HEK293 (cell line): Measurements from ENCODE around the gene CRABP2.

ENCODE experiments used
- CTCF ChIA-PET: fragments of 350-600 bp; formaldehyde crosslinking; extraction: SDS; loops from one replicate; lab custom pipeline; 2021; ENCODE audit warnings: antibody characterized with exemption; lab: Yijun Ruan, JAX
- POLR2A ChIA-PET: fragments of 300-600 bp; formaldehyde crosslinking; extraction: SDS; loops from one replicate; lab custom pipeline; 2020; ENCODE audit warnings: antibody characterized with exemption, inconsistent platforms; lab: Yijun Ruan, JAX
- H3K27ac ChIP-seq: fragments of 200-500 bp; sonication (Bioruptor generic); 2 replicates; pipeline ENCODE4 v1.5.1; 2014; ENCODE audit warnings: low read depth, low read length, control low read depth, inconsistent platforms; ENCODE audit errors: extremely low read depth
- H3K36me3 ChIP-seq, 2 experiments: fragments of 200-500 bp in 1 of 2; sonication (Bioruptor generic) in 1 of 2; 1 replicate in 1 of 2; 2 replicates in 1 of 2; pipeline ENCODE4 v1.5.1; 2014 to 2017; ENCODE audit warnings: inconsistent platforms in 2 of 2, low read length in 2 of 2; ENCODE audit not compliant: control insufficient read depth in 2 of 2, insufficient read depth in 1 of 2
- H3K4me1 ChIP-seq: fragments of 200-500 bp; sonication (Bioruptor generic); 2 replicates; pipeline ENCODE4 v1.5.1; 2014; ENCODE audit warnings: mild to moderate bottlenecking, low read length, inconsistent platforms; ENCODE audit not compliant: control insufficient read depth, insufficient read depth
- H3K4me3 ChIP-seq: 2 replicates; pipeline ENCODE4 v1.5.1; 2011; ENCODE audit warnings: low read depth, mild to moderate bottlenecking, control low read depth, low read length, moderate library complexity
- H3K9me3 ChIP-seq: fragments of 200-500 bp; sonication (Bioruptor generic); 2 replicates; pipeline ENCODE4 v1.5.1; 2014; ENCODE audit warnings: low read depth, low read length, inconsistent platforms; ENCODE audit not compliant: control insufficient read depth, insufficient read depth
- EGR2 ChIP-seq: fragments of 450-650 bp; formaldehyde crosslinking; IDR thresholded peaks from 2 replicates; pipeline ENCODE4 v1.5.1; 2016; ENCODE audit warnings: low read depth, missing biosample characterization, missing genetic modification characterization
- GLI4 ChIP-seq: fragments of 450-650 bp; formaldehyde crosslinking; IDR thresholded peaks from 2 replicates; pipeline ENCODE4 v1.5.1; 2016; ENCODE audit warnings: missing biosample characterization, missing genetic modification characterization
- HOXC10 ChIP-seq: sonication (generic); formaldehyde crosslinking; IDR thresholded peaks from 2 replicates; pipeline ENCODE4 v1.8.1; 2023; ENCODE audit warnings: mild to moderate bottlenecking, missing genetic modification reagents
- HOXD13 ChIP-seq: sonication (generic); formaldehyde crosslinking; IDR thresholded peaks from 2 replicates; pipeline ENCODE4 v1.8.0; 2022; ENCODE audit warnings: missing genetic modification reagents, borderline replicate concordance
- OSR2 ChIP-seq: fragments of 450-650 bp; formaldehyde crosslinking; IDR thresholded peaks from 2 replicates; pipeline ENCODE4 v1.5.1; 2016; ENCODE audit warnings: missing biosample characterization, missing genetic modification characterization
- SCRT1 ChIP-seq: fragments of 450-650 bp; formaldehyde crosslinking; IDR thresholded peaks from 2 replicates; pipeline ENCODE4 v1.5.1; 2016; ENCODE audit warnings: missing biosample characterization, missing genetic modification characterization, borderline replicate concordance
- SP7 ChIP-seq: fragments of 450-650 bp; formaldehyde crosslinking; IDR thresholded peaks from 2 replicates; pipeline ENCODE4 v1.5.1; 2016; ENCODE audit warnings: missing biosample characterization, missing genetic modification characterization
- YY2 ChIP-seq: fragments of 450-650 bp; formaldehyde crosslinking; IDR thresholded peaks from 2 replicates; pipeline ENCODE4 v1.5.1; 2016; ENCODE audit warnings: missing biosample characterization, missing genetic modification characterization
- ZNF112 ChIP-seq: fragments of 450-650 bp; formaldehyde crosslinking; IDR thresholded peaks from 2 replicates; pipeline ENCODE4 v1.5.0; 2017; ENCODE audit warnings: missing biosample characterization, missing genetic modification characterization
- ZNF121 ChIP-seq: fragments of 450-650 bp; formaldehyde crosslinking; IDR thresholded peaks from 2 replicates; pipeline ENCODE4 v1.5.1; 2016; ENCODE audit warnings: missing biosample characterization, missing genetic modification characterization
- ZNF138 ChIP-seq: fragments of 450-650 bp; formaldehyde crosslinking; IDR thresholded peaks from 2 replicates; pipeline ENCODE4 v1.5.1; 2016; ENCODE audit warnings: missing biosample characterization, missing genetic modification characterization, borderline replicate concordance
- ZNF223 ChIP-seq: fragments of 450-650 bp; formaldehyde crosslinking; IDR thresholded peaks from 2 replicates; pipeline ENCODE4 v1.5.1; 2016; ENCODE audit warnings: missing biosample characterization, missing genetic modification characterization
- ZNF37A ChIP-seq: fragments of 450-650 bp; IDR thresholded peaks from 2 replicates; pipeline ENCODE4 v1.5.1; 2018; ENCODE audit warnings: missing biosample characterization, missing genetic modification characterization
- ZNF404 ChIP-seq: fragments of 450-650 bp; formaldehyde crosslinking; IDR thresholded peaks from 2 replicates; pipeline ENCODE4 v1.5.1; 2017; ENCODE audit warnings: missing biosample characterization, missing genetic modification characterization
- ZNF473 ChIP-seq: fragments of 450-650 bp; formaldehyde crosslinking; IDR thresholded peaks from 2 replicates; pipeline ENCODE4 v1.5.1; 2017; ENCODE audit warnings: missing biosample characterization, missing genetic modification characterization
- ZNF513 ChIP-seq: fragments of 450-650 bp; IDR thresholded peaks from 2 replicates; pipeline ENCODE4 v1.5.1; 2018; ENCODE audit warnings: missing biosample characterization, missing genetic modification characterization
- ZNF677 ChIP-seq: fragments of 450-650 bp; IDR thresholded peaks from 2 replicates; pipeline ENCODE4 v1.5.0; 2018; ENCODE audit warnings: missing biosample characterization, mild to moderate bottlenecking, missing genetic modification characterization, moderate library complexity
- ZNF707 ChIP-seq: fragments of 450-650 bp; formaldehyde crosslinking; IDR thresholded peaks from 2 replicates; pipeline ENCODE4 v1.5.1; 2016; ENCODE audit warnings: missing biosample characterization, missing genetic modification characterization
- ZNF768 ChIP-seq: fragments of 450-650 bp; formaldehyde crosslinking; IDR thresholded peaks from 2 replicates; pipeline ENCODE4 v1.5.1; 2018; ENCODE audit warnings: missing biosample characterization, mild to moderate bottlenecking, missing genetic modification characterization
- TF ChIP-seq, protein P1 (sequence below): fragments of 450-650 bp; formaldehyde crosslinking; IDR thresholded peaks from 2 replicates; pipeline ENCODE4 v1.5.1; 2017; ENCODE audit warnings: missing biosample characterization, missing genetic modification characterization
- TF ChIP-seq, protein P2 (sequence below): fragments of 450-650 bp; formaldehyde crosslinking; IDR thresholded peaks from 2 replicates; pipeline ENCODE4 v1.5.1; 2016; ENCODE audit warnings: missing biosample characterization, missing genetic modification characterization

The CRABP2 gene

GRCh38 chr1:156656806-156657740, 48.3 kb downstream of the CRABP2 start (continued):
- TF ChIP-seq OSR2 (tag by site-specific recombination) (no peak), ZNF112 (tag by site-specific recombination) (no peak), YY2 (tag by site-specific recombination) (no peak), ZNF473 (tag by site-specific recombination) (no peak), SCRT1 (tag by site-specific recombination) (no peak)

DNA sequence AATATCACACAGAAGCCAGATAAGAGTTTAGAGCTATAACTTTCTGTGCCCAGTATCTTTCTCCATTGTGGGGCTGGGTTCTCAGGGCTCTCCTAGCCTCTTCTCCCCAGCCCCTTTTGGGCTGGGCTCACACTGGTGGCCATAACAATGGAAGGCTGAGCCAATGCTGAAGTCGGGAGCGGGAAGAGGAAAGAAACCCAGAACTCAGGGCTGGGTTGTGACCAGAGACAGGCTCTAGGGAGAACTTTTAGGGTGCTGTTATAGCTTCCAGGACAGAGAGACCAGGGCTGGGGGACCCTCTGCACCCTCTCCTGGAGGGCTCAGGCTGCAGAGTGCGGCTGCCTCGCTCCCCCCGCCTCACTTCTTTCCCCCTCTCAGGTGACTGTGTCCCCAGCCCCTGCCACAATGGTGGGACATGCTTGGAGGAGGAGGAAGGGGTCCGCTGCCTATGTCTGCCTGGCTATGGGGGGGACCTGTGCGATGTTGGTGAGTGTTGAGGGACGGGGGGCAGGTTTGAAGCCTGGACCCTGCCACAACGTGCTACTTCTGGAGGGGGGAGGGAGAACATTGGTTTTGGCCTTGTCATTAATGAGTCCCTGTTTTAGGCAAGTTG, 49.4 kb downstream of the CRABP2 start:
- ChIA-PET CTCF (interaction anchor here (1.2 to 15.2 kb wide), 5 partner anchors 13 to 38 kb away, joined by 3 to 564 read pairs (median 11); partner anchors contain the start of genes HAPLN2 and NES), POLR2A (interaction anchor here (1.2 kb wide), 2 partner anchors 21 to 31 kb away, joined by 4 read pairs; partner anchors contain the start of gene NES)
- no peak overlapping the region for H3K27ac ChIP-seq
- no peaks in the 10 kb centered on the region for H3K9me3 ChIP-seq
- H3K4me3 ChIP-seq, result no peak overlapping the region
- TF ChIP-seq ZNF223, result no peak
- TF ChIP-seq, protein P1, sequence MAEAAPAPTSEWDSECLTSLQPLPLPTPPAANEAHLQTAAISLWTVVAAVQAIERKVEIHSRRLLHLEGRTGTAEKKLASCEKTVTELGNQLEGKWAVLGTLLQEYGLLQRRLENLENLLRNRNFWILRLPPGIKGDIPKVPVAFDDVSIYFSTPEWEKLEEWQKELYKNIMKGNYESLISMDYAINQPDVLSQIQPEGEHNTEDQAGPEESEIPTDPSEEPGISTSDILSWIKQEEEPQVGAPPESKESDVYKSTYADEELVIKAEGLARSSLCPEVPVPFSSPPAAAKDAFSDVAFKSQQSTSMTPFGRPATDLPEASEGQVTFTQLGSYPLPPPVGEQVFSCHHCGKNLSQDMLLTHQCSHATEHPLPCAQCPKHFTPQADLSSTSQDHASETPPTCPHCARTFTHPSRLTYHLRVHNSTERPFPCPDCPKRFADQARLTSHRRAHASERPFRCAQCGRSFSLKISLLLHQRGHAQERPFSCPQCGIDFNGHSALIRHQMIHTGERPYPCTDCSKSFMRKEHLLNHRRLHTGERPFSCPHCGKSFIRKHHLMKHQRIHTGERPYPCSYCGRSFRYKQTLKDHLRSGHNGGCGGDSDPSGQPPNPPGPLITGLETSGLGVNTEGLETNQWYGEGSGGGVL (tag by site-specific recombination), result no peak
- TF ChIP-seq ZNF121, result no peak
- no peak for TF ChIP-seq ZNF404 (tag by site-specific recombination)
- TF ChIP-seq ZNF37A (tag by site-specific recombination), result no peak
- TF ChIP-seq ZNF707 (tag by site-specific recombination), result no peak
- TF ChIP-seq ZNF138 (tag by site-specific recombination), result no peak
- TF ChIP-seq, protein P2, sequence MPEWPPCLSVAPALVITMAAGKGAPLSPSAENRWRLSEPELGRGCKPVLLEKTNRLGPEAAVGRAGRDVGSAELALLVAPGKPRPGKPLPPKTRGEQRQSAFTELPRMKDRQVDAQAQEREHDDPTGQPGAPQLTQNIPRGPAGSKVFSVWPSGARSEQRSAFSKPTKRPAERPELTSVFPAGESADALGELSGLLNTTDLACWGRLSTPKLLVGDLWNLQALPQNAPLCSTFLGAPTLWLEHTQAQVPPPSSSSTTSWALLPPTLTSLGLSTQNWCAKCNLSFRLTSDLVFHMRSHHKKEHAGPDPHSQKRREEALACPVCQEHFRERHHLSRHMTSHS (tag by site-specific recombination), result no peak
- TF ChIP-seq EGR2 (tag by site-specific recombination), result no peak
- no peak for TF ChIP-seq GLI4 (tag by site-specific recombination)
- TF ChIP-seq ZNF513 (tag by site-specific recombination), result no peak
- TF ChIP-seq HOXD13 (CRISPR knock-in tag), result no peak
- TF ChIP-seq ZNF768 (tag by site-specific recombination), result no peak
- no peak for TF ChIP-seq ZNF677
- no peak for TF ChIP-seq HOXC10
- TF ChIP-seq SP7 (tag by site-specific recombination), result no peak
- no peaks in the 10 kb centered on the region for H3K36me3 ChIP-seq
- no peaks in the 10 kb centered on the region; the same call in 1 of the 2 replicates for H3K4me1 ChIP-seq
